Lower lobe of right lung (tissue), 2 donors: ENCODE measurements around the gene PARVB. TPM values are rescaled to one million over a fixed set of nuclear protein-coding genes. Genes with fewer than 3 reads are reported as not detected.
A peak's percentile ranks its signal among the peaks of the same experiment; 100 is the strongest.

Experiments
- ATAC-seq, 2 donors: fragments of 200-7000 bp; cut with Tn5 transposase; one replicate each; pipeline ENCODE4 v1.9.1; 2020 to 2022; ENCODE audit warnings: mild to moderate bottlenecking in 2 of 2, moderate library complexity in 2 of 2
- DNase-seq: peaks from one replicate; pipeline ENCODE4 v3.0.0-alpha.2; 2020
- H3K27ac ChIP-seq: fragments of 200-600 bp; one replicate; pipeline ENCODE4 v1.8.0; 2022
- H3K27me3 ChIP-seq: fragments of 200-600 bp; one replicate; pipeline ENCODE4 v1.8.0; 2022; ENCODE audit warnings: low read depth
- H3K36me3 ChIP-seq: fragments of 200-600 bp; one replicate; pipeline ENCODE4 v1.8.0; 2022; ENCODE audit warnings: mild to moderate bottlenecking
- H3K4me1 ChIP-seq: fragments of 200-600 bp; one replicate; pipeline ENCODE4 v1.8.0; 2022
- H3K4me3 ChIP-seq: fragments of 200-600 bp; one replicate; pipeline ENCODE4 v1.8.0; 2022; ENCODE audit warnings: mild to moderate bottlenecking
- H3K9me3 ChIP-seq: fragments of 200-600 bp; one replicate; pipeline ENCODE4 v1.8.0; 2022
- intact Hi-C: fragments of 100-400 bp; cut with DNase I; formaldehyde crosslinking; loops from one replicate; pipeline ENCODE4 v1.11.0; 2022
- total RNA-seq: library from RNA; stranded (reverse); fragmentation: NEBNext Ultra II Directional; extraction: Animal tissue kit (Norgen Biotek cat#: 25700); gene quantifications from one replicate; pipeline ENCODE4 v1.2.1, GENCODE V29; 2021
- TF ChIP-seq, protein P1 (sequence below): fragments of 200-600 bp; IDR thresholded peaks from one replicate; pipeline ENCODE4 v1.8.0; 2022; ENCODE audit warnings: antibody characterized with exemption, mild to moderate bottlenecking
- donor health status: DM: no; HTN: yes; CAD: no; lungs with severe emphysema.

PARVB gene
- total RNA-seq, 1 donor from 2014 or later = 44.7 TPM

DNA sequence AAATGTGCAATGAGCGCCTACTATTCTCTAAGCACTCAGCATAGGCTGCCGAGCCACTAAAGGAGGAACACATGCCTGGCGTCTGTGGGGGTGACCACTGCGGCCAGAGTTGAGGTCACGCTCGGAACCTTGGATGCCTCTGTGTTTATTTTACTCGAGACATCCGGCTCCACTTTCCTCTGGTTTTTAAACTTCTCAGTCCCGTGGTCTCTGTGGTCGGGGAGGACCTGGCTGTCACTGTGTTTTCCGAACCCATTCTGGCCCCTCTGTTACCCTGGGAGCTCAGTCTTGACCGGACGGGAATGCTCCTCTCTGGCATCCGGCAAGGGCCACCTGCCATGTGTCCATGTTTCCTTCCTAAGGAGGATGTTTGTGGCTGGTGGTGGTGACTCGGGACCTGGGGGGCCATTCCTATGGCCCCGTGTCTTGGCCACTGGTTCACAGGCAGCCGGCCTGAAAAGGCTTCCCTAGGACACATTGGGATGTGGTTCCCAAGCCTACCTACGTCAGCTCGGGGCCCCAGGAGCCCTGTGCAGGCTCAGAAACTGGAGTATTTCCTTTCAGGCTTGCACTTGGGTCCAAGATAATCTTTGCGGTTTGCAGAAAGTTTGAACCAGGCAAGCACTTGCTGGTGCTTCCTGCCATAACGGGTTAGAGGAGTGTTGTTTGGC lies 109.9 kb downstream of the PARVB start:
- Histone ChIP-seq H3K27ac (no peak overlapping the region), H3K4me1 (no peaks in the 10 kb centered on the region), H3K36me3 (peaks cover 65% of the 10 kb centered on the region), H3K27me3 (no peaks in the 10 kb centered on the region), H3K4me3 (no peak overlapping the region), H3K9me3 (peaks cover 18% of the 10 kb centered on the region)
- peak; percentile 28 for DNase-seq
- intact Hi-C loops = no loop called here
- ATAC-seq = peak in 1 of 2 donors; percentile 18
- TF ChIP-seq, protein P1, sequence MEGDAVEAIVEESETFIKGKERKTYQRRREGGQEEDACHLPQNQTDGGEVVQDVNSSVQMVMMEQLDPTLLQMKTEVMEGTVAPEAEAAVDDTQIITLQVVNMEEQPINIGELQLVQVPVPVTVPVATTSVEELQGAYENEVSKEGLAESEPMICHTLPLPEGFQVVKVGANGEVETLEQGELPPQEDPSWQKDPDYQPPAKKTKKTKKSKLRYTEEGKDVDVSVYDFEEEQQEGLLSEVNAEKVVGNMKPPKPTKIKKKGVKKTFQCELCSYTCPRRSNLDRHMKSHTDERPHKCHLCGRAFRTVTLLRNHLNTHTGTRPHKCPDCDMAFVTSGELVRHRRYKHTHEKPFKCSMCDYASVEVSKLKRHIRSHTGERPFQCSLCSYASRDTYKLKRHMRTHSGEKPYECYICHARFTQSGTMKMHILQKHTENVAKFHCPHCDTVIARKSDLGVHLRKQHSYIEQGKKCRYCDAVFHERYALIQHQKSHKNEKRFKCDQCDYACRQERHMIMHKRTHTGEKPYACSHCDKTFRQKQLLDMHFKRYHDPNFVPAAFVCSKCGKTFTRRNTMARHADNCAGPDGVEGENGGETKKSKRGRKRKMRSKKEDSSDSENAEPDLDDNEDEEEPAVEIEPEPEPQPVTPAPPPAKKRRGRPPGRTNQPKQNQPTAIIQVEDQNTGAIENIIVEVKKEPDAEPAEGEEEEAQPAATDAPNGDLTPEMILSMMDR = no peak

DNA sequence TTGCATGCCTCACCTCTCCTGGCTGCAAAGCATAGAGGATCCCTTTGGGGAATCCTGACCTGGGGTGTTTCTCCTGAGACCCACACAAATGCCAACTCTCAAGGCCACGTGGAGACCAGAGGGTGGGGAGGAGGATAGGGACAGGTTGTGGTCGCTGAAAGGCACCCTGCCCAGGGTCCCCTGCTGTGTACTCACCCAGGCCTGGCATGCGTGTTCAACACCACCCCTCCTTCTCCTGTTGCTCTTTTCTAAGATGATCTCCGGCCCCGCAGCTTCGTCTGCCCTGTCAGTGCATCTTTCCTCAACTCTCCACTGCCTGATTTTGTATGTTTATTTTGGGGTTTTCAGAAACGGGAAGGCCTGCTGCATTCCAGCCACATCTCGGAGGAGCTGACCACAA lies 112.0 kb downstream of the PARVB start:
- no peaks in the 10 kb centered on the region for H3K27me3 ChIP-seq
- peaks cover 18% of the 10 kb centered on the region for H3K9me3 ChIP-seq
- no peaks in the 10 kb centered on the region for H3K4me1 ChIP-seq
- H3K4me3 ChIP-seq = no peak overlapping the region
- DNase-seq = no peak
- intact Hi-C loops = no loop called here
- no peak overlapping the region for H3K27ac ChIP-seq
- peaks cover 67% of the 10 kb centered on the region for H3K36me3 ChIP-seq
- TF ChIP-seq, protein P1 = no peak
- ATAC-seq = no peak

DNA sequence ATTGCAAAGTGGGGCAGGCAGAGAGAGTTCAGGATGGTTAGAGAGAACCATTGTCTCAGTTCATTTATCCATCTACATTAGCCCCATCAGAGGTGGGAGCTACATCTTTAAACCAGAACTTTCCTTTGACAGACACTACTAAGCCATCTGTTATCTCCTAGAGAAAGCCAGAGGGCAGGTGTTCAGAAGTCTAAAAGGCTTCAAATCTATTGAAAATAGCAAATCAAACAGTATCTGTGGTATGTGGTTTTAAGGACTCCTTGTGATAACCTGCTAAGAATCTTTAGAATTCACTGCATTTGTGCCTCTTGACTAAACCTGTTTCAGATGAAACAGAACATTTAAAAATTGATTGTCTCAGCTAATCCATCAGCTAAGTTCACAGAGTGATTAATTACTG lies 112.7 kb downstream of the PARVB start:
- DNase-seq = no peak
- H3K27me3 ChIP-seq = no peaks in the 10 kb centered on the region
- peaks cover 18% of the 10 kb centered on the region for H3K9me3 ChIP-seq
- no peak overlapping the region for H3K4me3 ChIP-seq
- ATAC-seq = no peak
- peaks cover 60% of the 10 kb centered on the region for H3K36me3 ChIP-seq
- TF ChIP-seq, protein P1 = no peak
- no peak overlapping the region for H3K27ac ChIP-seq
- intact Hi-C loops = no loop called here
- H3K4me1 ChIP-seq = no peaks in the 10 kb centered on the region

DNA sequence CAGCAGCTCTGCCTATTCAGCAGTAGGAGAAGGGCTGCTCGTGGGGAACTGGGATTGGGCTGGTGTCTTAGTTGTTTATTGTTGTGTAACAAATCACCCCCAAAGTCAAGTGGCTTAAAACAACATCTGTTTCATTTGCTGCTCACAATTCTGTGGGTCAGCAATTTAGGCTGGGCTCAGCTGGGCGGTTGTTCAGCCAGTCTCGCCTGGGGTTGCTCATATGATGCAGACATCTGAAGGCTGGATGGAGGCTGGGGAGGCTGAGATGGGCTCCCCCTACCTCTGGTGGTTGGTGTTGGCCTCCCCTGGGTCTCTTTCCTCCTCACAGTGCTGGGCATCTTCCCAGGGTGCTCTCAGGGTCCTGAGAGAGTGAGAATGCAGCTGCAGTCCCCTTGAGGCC lies 113.3 kb downstream of the PARVB start:
- DNase-seq (no peak), ATAC-seq (no peak)
- peaks cover 18% of the 10 kb centered on the region for H3K9me3 ChIP-seq
- intact Hi-C loops = no loop called here
- H3K4me3 ChIP-seq = no peak overlapping the region
- no peaks in the 10 kb centered on the region for H3K4me1 ChIP-seq
- H3K27ac ChIP-seq = no peak overlapping the region
- H3K27me3 ChIP-seq = no peaks in the 10 kb centered on the region
- TF ChIP-seq, protein P1 = no peak
- H3K36me3 ChIP-seq = peaks cover 56% of the 10 kb centered on the region

DNA sequence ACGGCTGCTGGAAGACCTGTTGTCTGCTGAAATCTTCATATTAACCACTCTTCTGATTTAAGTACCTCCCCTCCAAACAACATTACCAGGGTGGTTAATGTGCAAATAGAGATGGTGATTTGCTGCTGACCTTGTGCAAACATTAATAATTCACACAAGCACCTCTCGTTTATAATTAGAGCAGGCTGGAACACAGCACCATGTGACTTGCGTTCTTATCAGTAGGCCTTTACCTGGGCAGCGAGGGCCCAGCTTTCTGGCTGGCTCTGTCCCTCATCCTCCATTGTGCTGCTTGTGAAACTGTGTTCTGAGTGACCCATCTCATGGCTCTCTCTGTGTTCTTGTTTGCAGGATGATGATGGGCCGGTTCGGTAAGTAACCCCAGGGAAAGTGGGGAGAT lies 115.7 kb downstream of the PARVB start:
- intact Hi-C loops = no loop called here
- peaks cover 48% of the 10 kb centered on the region for H3K36me3 ChIP-seq
- H3K4me3 ChIP-seq = no peak overlapping the region
- no peak overlapping the region for H3K27ac ChIP-seq
- H3K9me3 ChIP-seq = peaks cover 18% of the 10 kb centered on the region
- H3K4me1 ChIP-seq = no peaks in the 10 kb centered on the region
- H3K27me3 ChIP-seq = no peaks in the 10 kb centered on the region
- ATAC-seq = peak in 1 of 2 donors; percentile 51
- TF ChIP-seq, protein P1 = no peak
- no peak for DNase-seq
